ENCODE results near the gene RDH8.

DNA sequence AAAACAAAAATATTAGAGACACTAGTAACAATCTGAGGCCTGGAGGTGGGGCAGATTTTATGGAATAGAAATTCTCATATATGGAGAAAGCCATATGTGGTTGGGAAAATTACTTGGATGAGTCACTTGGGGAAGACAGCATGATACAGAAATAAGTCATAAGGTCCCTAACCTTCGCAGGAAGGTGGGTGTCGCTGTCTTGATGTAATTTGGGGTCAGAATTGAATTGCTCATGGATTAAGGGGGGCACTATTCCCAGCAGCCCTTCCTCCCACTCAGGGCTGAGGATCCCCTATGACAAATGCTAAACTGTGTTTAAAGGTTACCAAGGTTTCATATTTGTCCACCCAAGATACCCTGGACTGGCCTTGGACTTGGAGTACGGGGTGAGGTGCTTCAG, 5.0 kb downstream of the RDH8 start:
- TF ChIP-seq GATA2 (IDR thresholded peaks at IDR 0.05; ENCODE audit: low read depth, low read length) (no peak), GATA3 (IDR thresholded peaks at IDR 0.05; ENCODE audit: low read depth, low read length) (no peak)
